Hepatocyte (in vitro differentiated cells): ENCODE measurements around the gene IQGAP2.

ENCODE experiments used
- CTCF ChIP-seq: fragments of 200-600 bp; sonication (generic); IDR thresholded peaks from 2 replicates; pipeline ENCODE4 v1.5.1; 2016; ENCODE audit warnings: antibody characterized with exemption, mild to moderate bottlenecking; ENCODE audit not compliant: poor library complexity
- EZH2 ChIP-seq: fragments of 200-600 bp; sonication (generic); IDR thresholded peaks from 2 replicates; pipeline ENCODE4 v1.6.1; 2016; ENCODE audit warnings: antibody characterized with exemption, mild to moderate bottlenecking, borderline replicate concordance
- EZH2phosphoT487 ChIP-seq: fragments of 200-600 bp; sonication (generic); IDR thresholded peaks from one replicate; pipeline ENCODE4 v1.6.1; 2018; ENCODE audit warnings: antibody characterized with exemption, mild to moderate bottlenecking, low read depth, moderate library complexity; ENCODE audit not compliant: unreplicated experiment, severe bottlenecking

GRCh38 chr5:76475936-76476335 lies 72.9 kb downstream of the IQGAP2 start:
- TF ChIP-seq CTCF (no peak), EZH2phosphoT487 (no peak), EZH2 (no peak)
